Activated B cell treated with CpG ODN at 0.5 μM for 24 hours (primary cell): ENCODE measurements around the gene NT5C2. TPM values are rescaled to one million over a fixed set of nuclear protein-coding genes. Genes with fewer than 3 reads are reported as not detected.
A peak's percentile ranks its signal among the peaks of the same experiment; 100 is the strongest.

Experiments
- ATAC-seq: fragments of 200-7000 bp; cut with Tn5 transposase; one replicate; pipeline ENCODE4 v1.10.0; 2021; ENCODE audit warnings: low read depth, mild to moderate bottlenecking, moderate library complexity
- CTCF ChIA-PET: fragments of 350-600 bp; sonication (Branson Sonifier 250); formaldehyde crosslinking; loops from one replicate; lab custom pipeline; 2021; ENCODE audit warnings: antibody characterized with exemption; lab: Charles Lee
- POLR2A ChIA-PET: fragments of 350-600 bp; sonication (Branson Sonifier 250); formaldehyde crosslinking; loops from one replicate; lab custom pipeline; 2021; ENCODE audit warnings: antibody characterized with exemption; lab: Charles Lee
- DNase-seq: peaks from one replicate; pipeline ENCODE4 v3.0.0; 2022
- H3K27ac Mint-ChIP-seq: one replicate; pipeline ENCODE4 v1.8.0; 2020; ENCODE audit warnings: mixed read lengths
- H3K27me3 Mint-ChIP-seq: one replicate; pipeline ENCODE4 v1.8.0; 2021; ENCODE audit warnings: mixed read lengths
- H3K36me3 Mint-ChIP-seq: one replicate; pipeline ENCODE4 v1.8.0; 2021; ENCODE audit warnings: low read depth, mixed read lengths
- H3K4me1 Mint-ChIP-seq: one replicate; pipeline ENCODE4 v1.8.0; 2021; ENCODE audit warnings: mixed read lengths
- H3K4me3 Mint-ChIP-seq: one replicate; pipeline ENCODE4 v1.8.0; 2020; ENCODE audit warnings: mild to moderate bottlenecking, mixed read lengths
- H3K9me3 Mint-ChIP-seq: one replicate; pipeline ENCODE4 v1.8.0; 2020; ENCODE audit warnings: mixed read lengths
- intact Hi-C: fragments of 100-400 bp; cut with micrococcal nuclease; formaldehyde crosslinking; loops from one replicate; pipeline ENCODE4 v1.15.1; 2024
- total RNA-seq: library from RNA; stranded (reverse); gene quantifications from 2 replicates; pipeline ENCODE4 v1.2.3, GENCODE V29; 2022
- TF ChIP-seq, protein P1 (sequence below): fragments of 200-600 bp; IDR thresholded peaks from one replicate; pipeline ENCODE4 v1.8.0; 2022; ENCODE audit warnings: antibody characterized with exemption, mild to moderate bottlenecking

Gene NT5C2
- total RNA-seq, 1 donor from 2014 or later, result 60.4 TPM

- DNase-seq (no peak), ATAC-seq (no peak)
- Mint-ChIP-seq H3K27ac (no peak overlapping the region), H3K9me3 (no peaks in the 10 kb centered on the region), H3K27me3 (no peaks in the 10 kb centered on the region), H3K4me1 (peaks cover 14% of the 10 kb centered on the region), H3K4me3 (no peak overlapping the region), H3K36me3 (peaks cover 34% of the 10 kb centered on the region)
- POLR2A ChIA-PET, result interaction anchor here (0.5 kb wide), 1 partner anchor 482 kb away, joined by 6 read pairs; no protein-coding TSS in a partner anchor
- intact Hi-C loops, result no loop called here
- CTCF ChIA-PET, result interaction anchor here (1.2 kb wide), 1 partner anchor 117 kb away, joined by 3 read pairs; no protein-coding TSS in a partner anchor
- TF ChIP-seq, protein P1, sequence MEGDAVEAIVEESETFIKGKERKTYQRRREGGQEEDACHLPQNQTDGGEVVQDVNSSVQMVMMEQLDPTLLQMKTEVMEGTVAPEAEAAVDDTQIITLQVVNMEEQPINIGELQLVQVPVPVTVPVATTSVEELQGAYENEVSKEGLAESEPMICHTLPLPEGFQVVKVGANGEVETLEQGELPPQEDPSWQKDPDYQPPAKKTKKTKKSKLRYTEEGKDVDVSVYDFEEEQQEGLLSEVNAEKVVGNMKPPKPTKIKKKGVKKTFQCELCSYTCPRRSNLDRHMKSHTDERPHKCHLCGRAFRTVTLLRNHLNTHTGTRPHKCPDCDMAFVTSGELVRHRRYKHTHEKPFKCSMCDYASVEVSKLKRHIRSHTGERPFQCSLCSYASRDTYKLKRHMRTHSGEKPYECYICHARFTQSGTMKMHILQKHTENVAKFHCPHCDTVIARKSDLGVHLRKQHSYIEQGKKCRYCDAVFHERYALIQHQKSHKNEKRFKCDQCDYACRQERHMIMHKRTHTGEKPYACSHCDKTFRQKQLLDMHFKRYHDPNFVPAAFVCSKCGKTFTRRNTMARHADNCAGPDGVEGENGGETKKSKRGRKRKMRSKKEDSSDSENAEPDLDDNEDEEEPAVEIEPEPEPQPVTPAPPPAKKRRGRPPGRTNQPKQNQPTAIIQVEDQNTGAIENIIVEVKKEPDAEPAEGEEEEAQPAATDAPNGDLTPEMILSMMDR, result no peak
Observed at GRCh38 chr10:103127241-103127640, 65.8 kb downstream of the NT5C2 start.

DNA sequence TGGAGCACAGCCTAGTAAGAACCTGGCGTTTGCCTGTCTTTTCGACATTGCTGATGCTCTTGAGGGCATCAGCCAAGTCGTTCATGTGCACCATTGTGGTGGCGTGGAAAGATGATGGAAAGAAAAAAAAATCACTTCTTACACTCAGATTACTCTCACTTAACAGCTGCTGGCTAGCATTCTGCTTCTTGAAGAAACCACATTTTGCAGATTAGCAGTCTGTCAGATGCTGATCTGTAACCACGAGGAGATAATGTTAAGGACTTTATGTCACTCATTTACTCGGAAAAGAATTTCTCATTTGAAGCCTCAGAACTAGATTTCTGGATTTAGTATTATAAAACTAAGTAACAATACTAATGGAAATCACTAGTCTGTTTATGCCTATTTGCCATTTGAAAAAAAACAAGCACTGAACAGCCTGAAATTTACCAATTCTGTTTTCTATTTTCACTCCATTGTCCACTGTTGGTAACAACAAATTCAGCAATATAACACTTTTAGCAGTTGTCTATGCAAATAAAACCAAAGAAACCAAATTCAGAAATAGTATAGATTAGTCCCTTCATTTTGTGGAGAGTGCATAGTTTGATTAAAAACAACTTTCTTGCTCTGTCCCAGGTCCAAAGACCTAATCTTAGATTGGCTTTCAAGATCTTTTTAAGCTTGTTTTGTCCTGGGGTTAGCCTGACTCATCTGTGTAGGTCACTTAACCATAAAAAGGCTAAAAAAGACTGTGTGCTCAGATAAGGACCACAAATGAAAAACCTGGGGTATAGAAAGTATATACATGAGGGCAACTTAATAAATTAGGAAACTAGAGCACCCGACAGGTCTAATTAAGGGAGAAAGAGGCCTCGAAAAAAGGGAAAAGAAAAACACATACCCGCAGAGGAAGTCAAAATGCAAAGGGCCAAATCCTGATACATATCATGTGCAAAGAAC, 67.5 kb downstream of the NT5C2 start:
- CTCF ChIA-PET, result no interaction called here

DNA sequence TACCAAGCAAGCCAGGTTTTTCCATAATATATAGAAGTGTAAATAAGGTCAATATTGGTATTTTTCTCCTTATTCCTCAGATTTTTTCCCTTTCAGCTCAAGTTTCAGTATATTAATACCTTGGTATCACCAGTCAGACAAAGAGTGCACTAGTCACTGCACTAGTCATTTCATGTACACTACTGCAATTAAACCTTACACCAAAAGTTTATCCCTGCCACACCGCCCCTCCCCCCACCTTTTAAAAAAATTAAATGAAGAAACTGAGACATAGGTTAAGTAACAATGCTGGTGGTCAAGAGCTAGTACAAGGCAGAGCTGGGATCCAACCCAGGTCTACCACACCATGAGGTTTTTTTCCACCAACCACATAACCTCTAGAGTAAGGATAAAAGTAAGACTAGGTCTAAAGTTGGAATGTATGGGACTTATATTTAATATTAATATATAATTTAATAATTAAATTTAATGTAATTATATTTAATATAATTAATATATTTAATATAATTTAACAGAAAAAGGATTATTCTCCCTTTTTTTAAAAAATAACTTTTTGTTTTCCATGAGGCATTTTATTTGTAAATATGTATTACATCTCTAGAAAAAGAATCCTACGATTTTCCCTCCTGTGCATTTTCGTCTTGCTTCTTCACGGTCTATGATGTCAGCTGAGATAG, 68.5 kb downstream of the NT5C2 start:
- ATAC-seq, result no peak

More for the DNA sequence above, 67.5 kb downstream of the NT5C2 start:
- Mint-ChIP-seq H3K36me3 (peaks cover 21% of the 10 kb centered on the region), H3K4me3 (no peak overlapping the region), H3K27me3 (no peaks in the 10 kb centered on the region), H3K27ac (peak overlapping the region; percentile 56), H3K4me1 (peaks cover 14% of the 10 kb centered on the region), H3K9me3 (no peaks in the 10 kb centered on the region)
- no peak for DNase-seq
- ATAC-seq, result no peak
- TF ChIP-seq, protein P1, result no peak
- intact Hi-C loops, result no loop called here
- POLR2A ChIA-PET, result no interaction called here

DNA sequence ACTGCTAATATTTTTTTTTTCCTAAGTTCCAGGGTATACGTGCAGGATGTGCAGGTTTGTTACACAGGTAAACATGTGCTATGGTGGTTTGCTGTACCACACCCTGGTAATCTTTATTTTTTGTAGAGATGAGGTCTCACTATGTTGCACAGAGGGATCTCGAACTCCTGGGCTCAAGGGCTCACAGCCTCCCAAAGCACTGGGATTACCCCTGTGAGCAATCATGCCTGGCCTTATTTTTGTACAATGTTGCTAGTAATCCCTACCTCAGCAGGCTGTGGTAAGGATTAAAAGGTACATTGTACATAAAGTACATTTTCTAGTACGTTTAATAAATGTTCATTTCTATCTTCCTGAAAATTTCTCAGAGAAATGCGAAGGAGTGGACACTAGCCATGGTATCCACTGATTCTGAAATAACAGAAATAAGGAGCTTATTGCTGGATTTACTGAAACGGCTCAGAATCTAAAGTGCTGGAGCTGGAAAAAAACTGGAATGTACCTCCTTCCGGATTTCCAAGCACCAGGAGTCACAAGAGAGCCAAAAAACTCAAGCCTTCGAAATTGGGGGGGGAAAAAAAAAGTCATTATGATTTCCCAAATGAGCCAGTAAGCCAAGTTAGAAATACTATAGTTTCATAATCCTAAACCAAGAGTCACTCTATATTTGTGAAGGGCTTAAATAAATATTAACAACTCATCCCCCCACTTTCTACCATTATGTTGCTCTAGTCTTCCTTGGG, 69.6 kb downstream of the NT5C2 start:
- CTCF ChIA-PET, result interaction anchor here (1.1 kb wide), 1 partner anchor 121 kb away, joined by 3 read pairs; no protein-coding TSS in a partner anchor
- no peak overlapping the region for H3K27ac Mint-ChIP-seq
- intact Hi-C loops, result no loop called here
- H3K9me3 Mint-ChIP-seq, result no peaks in the 10 kb centered on the region
- H3K27me3 Mint-ChIP-seq, result no peaks in the 10 kb centered on the region
- POLR2A ChIA-PET, result no interaction called here
- H3K4me3 Mint-ChIP-seq, result no peak overlapping the region
- H3K36me3 Mint-ChIP-seq, result peaks cover 25% of the 10 kb centered on the region
- TF ChIP-seq, protein P1, result no peak
- no peak for ATAC-seq
- no peak for DNase-seq
- H3K4me1 Mint-ChIP-seq, result peaks cover 14% of the 10 kb centered on the region

More for the DNA sequence above, 68.5 kb downstream of the NT5C2 start:
- Mint-ChIP-seq H3K4me3 (no peak overlapping the region), H3K9me3 (no peaks in the 10 kb centered on the region), H3K4me1 (peaks cover 14% of the 10 kb centered on the region), H3K36me3 (peaks cover 23% of the 10 kb centered on the region), H3K27me3 (no peaks in the 10 kb centered on the region), H3K27ac (no peak overlapping the region)
- intact Hi-C loops, result no loop called here
- TF ChIP-seq, protein P1, result no peak
- DNase-seq, result no peak
- ChIA-PET CTCF (interaction anchor here (1.1 kb wide), 1 partner anchor 120 kb away, joined by 3 read pairs; no protein-coding TSS in a partner anchor), POLR2A (interaction anchor here (0.7 kb wide), 1 partner anchor 69 kb away, joined by 3 read pairs; no protein-coding TSS in a partner anchor)
